MCF 10A (cell line): ENCODE results near the gene SCAPER. TPM values are rescaled to one million over a fixed set of nuclear protein-coding genes. Genes with fewer than 3 reads are reported as not detected.

ENCODE experiments used
- BruUV-seq: library from RNA; stranded (reverse); fragments of 400-500 nt; replicated peaks from 2 replicates; lab custom pipeline; 2021; lab: Mats Ljungman, UMichigan
- CTCF ChIA-PET: fragments of 300-600 bp; sonication (Branson Sonifier 250); formaldehyde crosslinking; extraction: SDS; loops from one replicate; lab custom pipeline; 2021; ENCODE audit warnings: antibody characterized with exemption, inconsistent platforms; lab: Yijun Ruan, JAX
- POLR2A ChIA-PET: fragments of 300-600, 350-650 bp; sonication (Branson Sonifier 250); formaldehyde crosslinking; extraction: SDS; loops from one replicate; lab custom pipeline; 2020; ENCODE audit warnings: antibody characterized with exemption, inconsistent platforms; lab: Yijun Ruan, JAX
- DNase-seq: peaks from one replicate; pipeline ENCODE4 v3.0.0-alpha.2; 2018; ENCODE audit not compliant: unreplicated experiment
- H3K27ac Mint-ChIP-seq: one replicate; pipeline ENCODE4 v1.8.0; 2022; ENCODE audit warnings: mild to moderate bottlenecking, low read depth, mixed read lengths; ENCODE audit not compliant: unreplicated experiment
- H3K27me3 Mint-ChIP-seq: one replicate; pipeline ENCODE4 v1.8.0; 2022; ENCODE audit warnings: mixed read lengths; ENCODE audit not compliant: insufficient read depth, unreplicated experiment
- H3K36me3 Mint-ChIP-seq: one replicate; pipeline ENCODE4 v1.8.0; 2022; ENCODE audit warnings: mild to moderate bottlenecking, moderate library complexity, mixed read lengths; ENCODE audit not compliant: insufficient read depth, unreplicated experiment
- H3K4me1 Mint-ChIP-seq: one replicate; pipeline ENCODE4 v1.8.0; 2022; ENCODE audit warnings: mixed read lengths; ENCODE audit not compliant: insufficient read depth, unreplicated experiment
- H3K4me3 Mint-ChIP-seq: one replicate; pipeline ENCODE4 v1.8.0; 2022; ENCODE audit warnings: mild to moderate bottlenecking, moderate library complexity, mixed read lengths; ENCODE audit not compliant: unreplicated experiment
- H3K9me3 Mint-ChIP-seq: one replicate; pipeline ENCODE4 v1.8.0; 2022; ENCODE audit warnings: mixed read lengths; ENCODE audit not compliant: unreplicated experiment
- CTCF ChIP-seq: fragments of 200-600 bp; IDR thresholded peaks from one replicate; pipeline ENCODE4 v1.8.0; 2022; ENCODE audit warnings: antibody characterized with exemption, mild to moderate bottlenecking; ENCODE audit not compliant: unreplicated experiment
- intact Hi-C: fragments of 100-400 bp; cut with micrococcal nuclease; formaldehyde crosslinking; loops from 2 replicates; pipeline ENCODE4 v1.14.1; 2022
- total RNA-seq: library from RNA; stranded (reverse); gene quantifications from 2 replicates; pipeline ENCODE4 v1.2.3, GENCODE V29; 2022

Gene SCAPER
- total RNA-seq, 1 experiment from 2014 or later, result 9.5 TPM

GRCh38 chr15:76460347-76460746 is 444.8 kb downstream of the SCAPER start:
- ChIA-PET CTCF (no interaction called here), POLR2A (interaction anchor here (0.6 kb wide), 1 partner anchor 16 kb away, joined by 4 read pairs; no protein-coding TSS in a partner anchor)
- Mint-ChIP-seq H3K27me3 (no peaks in the 10 kb centered on the region), H3K36me3 (peaks cover 6% of the 10 kb centered on the region), H3K9me3 (no peaks in the 10 kb centered on the region), H3K4me3 (no peak overlapping the region), H3K4me1 (no peaks in the 10 kb centered on the region), H3K27ac (no peak overlapping the region)
- BruUV-seq, result no TSS peak
- TF ChIP-seq CTCF, result no peak
- no peak for DNase-seq
- intact Hi-C loops, result no loop called here

GRCh38 chr15:76451540-76451939 is 453.6 kb downstream of the SCAPER start:
- CTCF ChIA-PET, result interaction anchor here (1.0 kb wide), 1 partner anchor 389 kb away, joined by 7 read pairs; no protein-coding TSS in a partner anchor
- Mint-ChIP-seq H3K27ac (no peak overlapping the region), H3K9me3 (no peaks in the 10 kb centered on the region), H3K27me3 (no peaks in the 10 kb centered on the region), H3K36me3 (no peaks in the 10 kb centered on the region), H3K4me1 (no peaks in the 10 kb centered on the region), H3K4me3 (no peak overlapping the region)
- POLR2A ChIA-PET, result no interaction called here
- DNase-seq, result no peak
- no peak for TF ChIP-seq CTCF
- BruUV-seq, result no TSS peak
- intact Hi-C loops, result no loop called here

GRCh38 chr15:76449455-76449854 is 455.7 kb downstream of the SCAPER start:
- no peak for DNase-seq
- Mint-ChIP-seq H3K27ac (no peak overlapping the region), H3K4me3 (no peak overlapping the region), H3K36me3 (no peaks in the 10 kb centered on the region), H3K4me1 (no peaks in the 10 kb centered on the region), H3K9me3 (no peaks in the 10 kb centered on the region), H3K27me3 (no peaks in the 10 kb centered on the region)
- intact Hi-C loops, result no loop called here
- CTCF ChIA-PET, result interaction anchor here (1.2 kb wide), 1 partner anchor 9 kb away, joined by 3 read pairs; no protein-coding TSS in a partner anchor
- no TSS peak for BruUV-seq
- POLR2A ChIA-PET, result no interaction called here
- no peak for TF ChIP-seq CTCF

- intact Hi-C loops, result no loop called here
- H3K36me3 Mint-ChIP-seq, result no peaks in the 10 kb centered on the region
- H3K27ac Mint-ChIP-seq, result no peak overlapping the region
- no peaks in the 10 kb centered on the region for H3K4me1 Mint-ChIP-seq
- ChIA-PET CTCF (no interaction called here), POLR2A (no interaction called here)
- H3K27me3 Mint-ChIP-seq, result no peaks in the 10 kb centered on the region
- BruUV-seq, result no TSS peak
- H3K9me3 Mint-ChIP-seq, result no peaks in the 10 kb centered on the region
- TF ChIP-seq CTCF, result no peak
- DNase-seq, result no peak
- H3K4me3 Mint-ChIP-seq, result no peak overlapping the region
Measured at GRCh38 chr15:76448755-76449154, 456.4 kb downstream of the SCAPER start.
